K562 (cell line): ENCODE results near the gene CTSW. TPM values are rescaled to one million over a fixed set of nuclear protein-coding genes. Genes with fewer than 3 reads are reported as not detected.

Experiments
- ARID1B ChIP-seq: fragments of 450-650 bp; IDR thresholded peaks from 2 replicates; pipeline ENCODE4 v1.6.1; 2016; ENCODE audit warnings: antibody characterized with exemption, mild to moderate bottlenecking, inconsistent platforms
- BRD9 ChIP-seq: fragments of 450-650 bp; IDR thresholded peaks from 2 replicates; pipeline ENCODE4 v1.6.1; 2018; ENCODE audit warnings: low read depth; ENCODE audit not compliant: partially characterized antibody
- CHD1 ChIP-seq: fragments of 200-600 bp; sonication (generic); IDR thresholded peaks from one replicate; pipeline ENCODE4 v1.6.1; 2012; ENCODE audit warnings: mild to moderate bottlenecking, moderate library complexity, low read length, inconsistent platforms
- CREB1 ChIP-seq, 2 experiments: sonication (generic) in 1 of 2; formaldehyde crosslinking in 1 of 2; IDR thresholded peaks; 2 replicates each; pipeline versions ENCODE4 v1.6.1 to v1.8.0; 2012 to 2022; ENCODE audit warnings: inconsistent platforms in 1 of 2, mild to moderate bottlenecking in 1 of 2, missing genetic modification reagents in 1 of 2, moderate library complexity in 1 of 2
- CTBP1 ChIP-seq: fragments of 450-650 bp; IDR thresholded peaks from 2 replicates; pipeline ENCODE4 v1.6.1; 2016; ENCODE audit warnings: borderline replicate concordance
- CTCF ChIP-seq, 3 experiments: IDR thresholded peaks in 2 of 3; conservative IDR thresholded peaks in 1 of 3; 2 replicates each; pipeline ENCODE4 v1.5.1; 2011 to 2012; ENCODE audit warnings: low read length in 3 of 3, mild to moderate bottlenecking in 3 of 3, control low read depth in 2 of 3, improper control_type of control experiment in 1 of 3, inconsistent platforms in 1 of 3, low read depth in 1 of 3, mixed read lengths in 1 of 3, moderate library complexity in 1 of 3; ENCODE audit not compliant: insufficient read depth in 2 of 3
- FOS ChIP-seq: IDR thresholded peaks from 3 replicates; pipeline ENCODE4 v1.6.1; 2011; ENCODE audit not compliant: insufficient read length; ENCODE audit errors: extremely low read depth
- FOXP1 ChIP-seq: sonication (generic); formaldehyde crosslinking; IDR thresholded peaks from 2 replicates; pipeline ENCODE4 v1.8.0; 2022; ENCODE audit warnings: mild to moderate bottlenecking, missing genetic modification reagents
- HDGF ChIP-seq: fragments of 450-650 bp; IDR thresholded peaks from 2 replicates; pipeline ENCODE4 v1.6.1; 2016
- HEY1 ChIP-seq: fragments of 250-450 bp; sonication (Bioruptor Pico); IDR thresholded peaks from 2 replicates; pipeline ENCODE4 v1.5.0; 2020; ENCODE audit warnings: mild to moderate bottlenecking, moderate library complexity, borderline replicate concordance
- ID3 ChIP-seq, 2 experiments: fragments of 250-450 bp in 1 of 2; fragments of 450-650 bp in 1 of 2; sonication (Bioruptor Pico) in 1 of 2; IDR thresholded peaks; 2 replicates each; pipeline versions ENCODE4 v1.6.1 to v1.8.0; 2016 to 2021; ENCODE audit warnings: mild to moderate bottlenecking in 2 of 2, moderate library complexity in 2 of 2, missing compliant biosample characterization in 1 of 2, missing genetic modification characterization in 1 of 2
- IFI16 ChIP-seq: fragments of 250-450 bp; sonication (Bioruptor Pico); IDR thresholded peaks from 2 replicates; pipeline ENCODE4 v2.1.2; 2022; ENCODE audit warnings: mild to moderate bottlenecking, inconsistent platforms
- KAT8 ChIP-seq: fragments of 450-650 bp; IDR thresholded peaks from 2 replicates; pipeline ENCODE4 v1.6.1; 2016; ENCODE audit warnings: low read depth, mild to moderate bottlenecking
- POLR3A ChIP-seq: IDR thresholded peaks from 2 replicates; pipeline ENCODE4 v1.6.1; 2011; ENCODE audit warnings: borderline replicate concordance, mild to moderate bottlenecking, moderate library complexity; ENCODE audit not compliant: insufficient read length, insufficient read depth; ENCODE audit errors: extremely low read depth
- RBFOX2 ChIP-seq: fragments of 200-400 bp; formaldehyde crosslinking; IDR thresholded peaks from 2 replicates; pipeline ENCODE4 v1.6.1; 2017; ENCODE audit warnings: low read depth, mild to moderate bottlenecking, low read length, moderate library complexity
- SMARCA4 ChIP-seq: fragments of 450-650 bp; IDR thresholded peaks from 2 replicates; pipeline ENCODE4 v1.6.1; 2016
- TARDBP ChIP-seq: fragments of 450-650 bp; IDR thresholded peaks from 2 replicates; pipeline ENCODE4 v1.6.1; 2016
- ZC3H8 ChIP-seq: fragments of 450-650 bp; IDR thresholded peaks from 2 replicates; pipeline ENCODE4 v1.6.1; 2017
- ZHX1 ChIP-seq: fragments of 150-350 bp; conservative IDR thresholded peaks from 2 replicates; pipeline ENCODE4 v1.6.1; 2014; ENCODE audit warnings: low read length
- ZNF3 ChIP-seq: fragments of 250-450 bp; sonication (Bioruptor Pico); IDR thresholded peaks from 2 replicates; pipeline ENCODE4 v1.5.0; 2021; ENCODE audit warnings: mild to moderate bottlenecking, moderate library complexity
- ZNF398 ChIP-seq: fragments of 250-450 bp; sonication (Bioruptor Pico); IDR thresholded peaks from 2 replicates; pipeline ENCODE4 v1.8.0; 2021; ENCODE audit warnings: moderate library complexity, mild to moderate bottlenecking, inconsistent platforms
- polyA plus RNA-seq, 8 experiments: library from polyadenylated mRNA; depleted of rRNA in 4 of 8; stranded (reverse) in 5 of 8; unstranded in 3 of 8; fragments of >200 nt; fragmentation: Nextera tagmentation in 2 of 8; fragmentation: Illumina TruSeq in 1 of 8; extraction: Ambion mirVana in 2 of 8; extraction: Trizol in 1 of 8; gene quantifications; 2 replicates each; pipeline versions ENCODE4 v1.2.1 to v1.2.3, GENCODE V29; 2011 to 2014; ENCODE audit warnings: inconsistent platforms in 1 of 8, missing spikeins in 1 of 8
- total RNA-seq, 7 experiments: library from RNA; depleted of rRNA in 6 of 7; stranded (reverse); fragments of >200 nt in 6 of 7; fragmentation: Illumina TruSeq in 2 of 7; extraction: Trizol in 2 of 7; gene quantifications; 2 replicates each; pipeline versions ENCODE4 v1.2.1 to v1.2.3, GENCODE V29; 2011 to 2021; ENCODE audit warnings: low replicate concordance in 1 of 7

The CTSW gene
- total and polyA plus RNA-seq, 9 of the 15 experiments (the other 6 are each of a cell fraction or from before 2014, with no cell fraction given), result 0.04 TPM; not detected in 8

GRCh38 chr11:65859812-65860277 lies 19.8 kb upstream of the CTSW start (continued):
- TF ChIP-seq ARID1B (0 out of 2 replicates have a peak, but pooled peaks have one; percentile 18), CHD1 (peak; percentile 99), ZNF3 (no peak), RBFOX2 (peak; percentile 47), CTCF (IDR thresholded peaks at IDR 0.05 in 2 of 3, conservative IDR thresholded peaks at IDR 0.05 in 1 of 3; ENCODE audit: insufficient read depth in 2 of 3, low read depth in 1 of 3, low read length in 3 of 3) (no peak), ID3 (CRISPR knock-in tag; IDR thresholded peaks at IDR 0.05) (no peak), ID3 (tag; IDR thresholded peaks at IDR 0.05) (peak; percentile 81), POLR3A (no peak), FOXP1 (no peak), TARDBP (no peak), KAT8 (no peak), SMARCA4 (no peak; the same call in 1 of the 2 replicates), ZC3H8 (peak; percentile 83; the same call in 1 of the 2 replicates), ZNF398 (no peak), ZHX1 (no peak), CTBP1 (no peak), HEY1 (CRISPR knock-in tag) (no peak; the same call in 1 of the 2 replicates), FOS (no peak), IFI16 (CRISPR knock-in tag) (no peak), HDGF (peak; percentile 92; the same call in 1 of the 2 replicates), CREB1 (IDR thresholded peaks at IDR 0.05) (no peak), CREB1 (CRISPR knock-in tag; IDR thresholded peaks at IDR 0.05) (no peak), BRD9 (peak; percentile 92)
